Inflammatory macrophage treated with lipopolysaccharide for 4 hours (primary cell): ENCODE results near the gene PRR36.

Source experiments
- DNase-seq: peaks from one replicate; pipeline ENCODE4 v3.0.0-alpha.2; 2020

PRR36 gene

DNA sequence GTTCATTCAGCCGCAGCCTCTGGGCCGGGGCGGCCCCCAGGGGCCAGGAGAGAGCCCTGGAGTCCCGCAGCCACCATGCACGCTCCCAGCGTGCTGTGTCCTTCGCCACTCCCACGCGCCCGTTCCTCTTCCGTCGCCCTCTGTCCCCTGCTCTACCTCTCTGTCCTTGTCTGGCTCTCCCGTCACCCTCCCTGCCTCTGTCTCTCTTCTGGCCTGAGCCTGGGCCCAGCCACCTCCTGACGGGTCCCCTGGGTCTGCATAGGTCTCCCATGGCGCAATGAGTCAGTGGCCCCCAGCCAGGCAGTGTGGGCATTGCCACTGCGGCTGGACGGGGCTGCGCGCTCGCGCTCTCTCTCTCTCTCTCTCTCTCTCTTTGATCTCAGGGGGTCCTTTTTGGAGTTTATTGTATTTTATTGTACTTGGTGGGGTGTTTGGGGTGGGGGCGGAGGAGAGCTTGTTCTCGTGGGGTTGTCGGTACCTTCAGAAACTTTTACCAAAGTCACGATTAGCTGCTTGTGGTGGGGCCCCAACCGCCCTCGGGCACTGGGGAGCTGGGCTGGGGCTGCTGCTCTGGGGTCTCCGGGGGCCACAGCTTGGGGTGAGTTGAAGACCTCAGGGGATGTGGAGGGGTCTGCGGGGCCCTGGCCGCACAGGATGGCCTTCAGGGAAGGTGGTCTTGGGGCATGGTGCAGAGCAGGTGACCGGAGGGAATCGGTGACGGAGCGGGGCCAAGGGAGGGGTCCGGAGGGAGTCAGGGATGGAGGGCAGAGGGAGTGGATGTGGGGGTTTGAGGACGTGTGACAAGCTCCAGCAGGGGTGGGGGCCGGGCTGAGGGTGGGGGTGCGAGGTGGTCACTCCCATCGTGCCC lies 38.7 kb upstream of the PRR36 start:
- DNase-seq, result no peak

DNA sequence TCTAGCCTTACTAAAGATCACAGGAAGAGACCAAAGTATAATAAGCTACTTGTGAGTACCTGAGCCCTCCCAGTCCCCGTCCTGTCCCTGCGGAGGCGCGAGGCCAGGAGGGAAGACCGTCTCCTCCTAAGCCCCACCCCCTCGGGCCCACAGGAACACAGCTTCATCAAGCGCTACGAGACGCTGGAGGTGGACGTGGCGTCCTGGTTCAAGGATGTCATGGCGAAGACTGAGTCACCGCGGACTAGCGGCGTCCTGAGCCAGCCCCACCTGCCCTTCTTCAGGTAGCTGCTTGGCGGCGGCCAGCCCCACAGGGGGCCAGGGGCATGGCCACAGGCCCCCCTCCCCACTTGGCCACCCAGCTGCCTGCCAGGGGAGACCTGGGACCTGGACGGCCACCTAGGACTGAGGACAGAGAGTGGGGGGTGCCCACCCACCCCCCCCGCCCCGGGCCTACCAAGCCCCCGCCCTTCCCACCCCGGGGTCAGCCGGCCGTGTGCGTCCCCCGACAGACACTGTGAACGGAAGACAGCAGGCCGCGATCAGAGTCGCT lies 38.0 kb upstream of the PRR36 start:
- no peak for DNase-seq

- no peak for DNase-seq
Measured at GRCh38 chr19:7911508-7912143, 37.4 kb upstream of the PRR36 start.

- DNase-seq, result no peak
Measured at GRCh38 chr19:7910321-7911161, 36.4 kb upstream of the PRR36 start.

- DNase-seq, result no peak
Measured at GRCh38 chr19:7909471-7910067, 35.4 kb upstream of the PRR36 start.

DNA sequence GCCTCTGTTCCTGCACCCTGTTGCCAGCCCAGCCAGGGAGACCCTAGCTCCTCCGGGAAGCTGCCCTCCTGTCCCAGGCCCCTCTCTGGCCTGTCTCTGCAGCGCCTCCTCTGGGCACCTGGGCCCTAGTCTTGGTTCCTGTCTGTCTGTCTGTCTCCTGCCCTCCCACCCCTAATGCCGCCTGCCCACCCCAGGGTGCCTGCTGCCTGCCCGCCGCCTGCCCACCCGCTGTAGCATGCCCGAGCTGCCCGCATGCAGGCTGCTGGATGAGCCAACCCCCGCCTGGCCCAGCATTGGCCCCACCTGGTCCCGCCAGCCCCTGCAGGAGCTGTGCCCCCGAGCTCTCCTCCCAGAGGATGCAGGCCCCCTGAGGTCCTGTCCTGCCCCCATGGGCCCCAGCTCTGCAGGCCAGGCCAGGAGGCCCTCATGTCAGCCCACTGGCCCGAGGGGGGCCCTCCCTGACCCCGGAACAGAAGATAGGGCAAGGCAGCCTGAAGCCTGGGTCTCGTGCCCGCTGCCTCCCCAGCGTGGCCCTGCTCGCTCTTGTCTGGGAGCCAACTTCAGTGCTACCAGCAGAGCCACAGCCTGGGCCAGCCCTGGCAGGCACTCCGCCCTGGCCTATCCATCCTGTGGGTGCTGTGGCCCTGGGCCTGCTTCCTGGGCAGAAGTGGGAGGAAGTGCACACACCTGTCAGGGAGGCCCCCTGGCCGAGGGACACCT lies 34.7 kb upstream of the PRR36 start:
- DNase-seq, result no peak

GRCh38 chr19:7908078-7908699 lies 34.0 kb upstream of the PRR36 start:
- no peak for DNase-seq

DNA sequence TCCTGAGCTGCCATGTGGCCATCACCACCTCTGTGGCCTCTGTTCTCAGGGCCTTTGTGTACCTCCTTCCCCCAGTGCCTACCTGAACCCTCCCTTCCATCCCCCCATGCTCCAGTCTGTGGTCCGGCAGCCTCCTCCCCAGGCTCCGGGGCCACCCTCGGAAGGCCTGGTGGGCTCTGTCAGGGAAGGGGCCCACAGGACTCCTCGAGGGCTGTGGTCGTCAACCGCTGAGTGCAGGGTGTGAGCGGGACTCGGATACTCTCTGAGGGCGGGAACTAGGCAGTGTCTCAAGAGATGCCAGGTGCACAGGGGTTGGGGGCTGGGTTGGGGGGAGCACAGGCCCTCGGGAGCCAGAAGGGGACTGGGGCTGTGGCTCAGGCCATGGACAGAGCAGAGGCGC lies 33.4 kb upstream of the PRR36 start:
- DNase-seq, result no peak

DNA sequence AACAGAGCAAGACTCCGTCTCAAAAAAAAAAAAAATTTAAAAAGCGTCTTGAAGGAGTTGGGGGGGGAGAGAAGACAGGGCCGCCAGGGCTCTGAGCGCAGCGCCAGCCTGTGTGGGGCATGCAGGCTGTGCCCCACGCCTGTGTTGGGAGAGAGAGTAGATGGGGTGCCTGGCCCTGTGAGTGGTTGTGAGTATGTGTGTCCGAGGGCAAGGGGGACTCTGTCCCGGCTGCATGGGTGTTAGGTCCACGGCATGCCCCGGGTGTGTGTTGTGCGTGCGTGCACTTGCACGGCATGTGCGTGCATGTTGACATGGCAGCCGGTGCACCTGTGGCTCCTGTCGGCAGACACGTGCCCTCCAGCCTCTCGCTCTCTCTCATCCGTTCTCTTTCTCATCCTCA lies 32.9 kb upstream of the PRR36 start:
- no peak for DNase-seq

DNA sequence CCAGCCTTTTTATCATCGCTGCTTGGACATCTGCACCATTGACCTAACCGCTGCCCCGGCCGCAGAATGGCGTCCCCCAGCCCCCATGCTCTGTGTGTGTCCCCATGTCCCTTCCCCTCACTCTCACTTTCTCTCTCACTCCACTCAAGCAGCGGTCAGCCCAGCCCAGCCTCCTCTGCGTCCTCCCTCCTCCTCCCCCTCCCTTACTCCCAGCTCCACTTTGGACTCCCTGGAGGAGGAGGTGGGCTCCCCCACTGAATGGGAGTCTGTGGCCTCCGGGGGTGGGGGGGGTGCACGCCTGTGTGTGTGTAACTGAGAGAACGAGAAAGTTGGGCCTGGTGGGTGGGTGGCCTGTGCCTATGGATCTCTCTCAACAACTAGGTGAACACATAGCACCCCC lies 31.7 kb upstream of the PRR36 start:
- no peak for DNase-seq

DNA sequence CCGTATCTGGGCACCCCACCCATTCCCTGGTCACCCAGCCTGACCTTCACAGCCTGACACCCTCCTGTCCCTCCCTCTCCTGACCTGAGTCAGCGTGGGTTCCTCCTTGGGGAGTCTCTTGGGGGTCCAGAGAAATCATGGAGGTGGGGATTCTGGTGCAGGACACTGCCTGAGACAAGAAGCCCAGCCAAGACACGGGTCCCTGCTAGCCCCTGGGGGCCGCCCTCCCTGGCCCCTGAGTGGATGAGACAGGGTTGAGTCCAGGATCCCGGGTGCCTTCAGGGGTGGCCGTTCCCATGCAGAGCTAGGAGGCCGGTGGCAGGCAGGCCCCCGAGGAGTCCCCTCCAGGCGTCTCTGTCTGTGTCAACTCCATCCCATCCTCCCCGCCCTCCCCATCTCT lies 31.1 kb upstream of the PRR36 start:
- DNase-seq, result no peak

GRCh38 chr19:7904074-7905020 lies 30.2 kb upstream of the PRR36 start:
- peak; percentile 34 for DNase-seq

- DNase-seq, result peak; percentile 100
Measured at GRCh38 chr19:7903244-7904073, 29.3 kb upstream of the PRR36 start, which contains the start of gene MAP2K7. Gene MAP2K7, plus strand, starts transcription at chr19:7903877. Its CDS starts 68 bp downstream, at chr19:7903945.

DNA sequence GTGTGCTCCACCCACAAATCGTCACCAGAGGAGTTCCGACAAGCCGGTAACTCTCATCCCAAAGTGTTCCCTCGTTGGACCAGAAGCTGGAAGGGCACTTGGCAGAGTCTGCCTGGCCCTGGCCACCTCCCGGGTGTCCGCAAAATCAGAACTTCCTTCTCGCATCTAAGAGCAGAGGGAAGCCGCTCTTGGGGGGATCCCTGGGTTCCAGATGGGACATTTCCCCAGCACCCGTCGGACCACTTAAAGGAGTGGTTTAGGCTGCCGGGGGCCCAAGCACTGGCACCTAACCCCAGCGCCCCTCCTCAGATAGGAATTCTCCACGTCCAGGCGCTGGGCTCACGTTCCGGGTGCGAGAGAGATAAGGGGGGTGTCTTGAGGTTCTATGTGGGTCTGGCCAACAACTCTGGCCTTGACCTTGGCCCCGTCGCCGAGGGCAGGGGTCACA lies 28.6 kb upstream of the PRR36 start:
- DNase-seq, result no peak

GRCh38 chr19:7901337-7901736 lies 27.1 kb upstream of the PRR36 start:
- no peak for DNase-seq

GRCh38 chr19:7900931-7901330 lies 26.7 kb upstream of the PRR36 start:
- DNase-seq, result no peak

- no peak for DNase-seq
Measured at GRCh38 chr19:7900401-7900870, 26.2 kb upstream of the PRR36 start.

DNA sequence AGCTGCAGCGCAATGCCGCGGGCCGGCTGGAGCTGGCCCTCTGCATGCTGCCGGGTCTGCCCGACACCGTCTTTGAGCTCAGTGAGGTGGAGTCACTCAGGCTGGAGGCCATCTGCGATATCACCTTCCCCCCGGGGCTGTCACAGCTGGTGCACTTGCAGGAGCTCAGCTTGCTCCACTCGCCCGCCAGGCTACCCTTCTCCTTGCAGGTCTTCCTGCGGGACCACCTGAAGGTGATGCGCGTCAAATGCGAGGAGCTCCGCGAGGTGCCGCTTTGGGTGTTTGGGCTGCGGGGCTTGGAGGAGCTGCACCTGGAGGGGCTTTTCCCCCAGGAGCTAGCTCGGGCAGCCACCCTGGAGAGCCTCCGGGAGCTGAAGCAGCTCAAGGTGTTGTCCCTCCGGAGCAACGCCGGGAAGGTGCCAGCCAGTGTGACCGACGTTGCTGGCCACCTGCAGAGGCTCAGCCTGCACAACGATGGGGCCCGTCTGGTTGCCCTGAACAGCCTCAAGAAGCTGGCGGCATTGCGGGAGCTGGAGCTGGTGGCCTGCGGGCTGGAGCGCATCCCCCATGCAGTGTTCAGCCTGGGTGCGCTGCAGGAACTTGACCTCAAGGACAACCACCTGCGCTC lies 25.7 kb upstream of the PRR36 start:
- DNase-seq, result no peak

DNA sequence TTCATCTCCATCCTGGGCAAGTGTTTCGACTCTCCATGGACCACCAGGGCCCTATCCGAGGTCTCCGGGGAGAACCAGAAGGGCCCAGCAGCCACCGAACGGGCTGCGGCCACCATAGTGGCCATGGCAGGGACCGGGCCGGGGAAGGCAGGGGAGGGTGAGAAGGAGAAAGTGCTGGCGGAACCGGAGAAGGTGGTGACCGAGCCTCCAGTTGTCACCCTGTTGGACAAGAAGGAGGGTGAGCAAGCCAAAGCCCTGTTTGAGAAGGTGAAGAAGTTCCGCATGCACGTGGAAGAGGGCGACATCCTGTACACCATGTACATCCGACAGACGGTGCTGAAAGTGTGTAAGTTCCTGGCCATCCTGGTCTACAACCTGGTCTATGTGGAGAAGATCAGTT lies 24.8 kb upstream of the PRR36 start:
- DNase-seq, result no peak
